Cortex of kidney (tissue), 1 donor: ENCODE measurements around the gene EIF4EBP3.

Source experiments
- DNase-seq: peaks from one replicate; lab custom pipeline; 2025; lab: John Stamatoyannopoulos, UW

Gene EIF4EBP3

DNA sequence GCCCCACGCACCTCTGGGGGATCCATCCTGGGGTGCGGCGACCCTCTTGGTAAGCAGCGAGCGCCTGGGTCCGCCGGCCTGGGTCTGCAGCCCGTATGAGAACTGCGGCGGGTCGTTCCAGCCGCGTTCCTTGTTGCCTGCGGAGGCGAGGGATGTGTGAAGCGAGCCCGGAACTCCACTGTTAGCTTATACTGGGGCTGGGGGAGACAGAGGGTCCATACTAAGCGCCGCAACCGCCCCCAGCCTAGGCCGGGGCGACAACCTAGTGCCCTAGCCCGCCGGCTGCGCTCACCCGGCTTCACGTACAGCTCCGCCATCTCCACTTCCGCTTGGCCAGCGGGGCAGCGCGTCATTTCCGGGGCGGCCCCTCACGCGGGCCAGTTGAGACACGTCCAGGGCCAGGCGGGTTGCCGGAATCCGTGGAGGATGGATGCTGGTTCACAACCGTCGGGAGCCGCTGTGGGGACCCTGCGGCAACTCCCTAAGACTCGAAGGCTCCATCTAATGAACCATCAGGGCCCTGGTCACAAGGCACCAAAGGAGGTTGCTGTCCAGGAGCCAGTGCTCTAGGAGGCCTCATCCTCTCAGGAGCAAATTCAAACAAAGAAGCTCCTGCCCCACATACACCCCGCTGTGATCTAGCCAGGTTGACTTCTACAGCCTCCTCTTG, 9.8 kb downstream of the EIF4EBP3 start, which contains the start of gene SRA1:
Gene SRA1 (minus strand): TSS at position 338 of the 670 bp plus-strand sequence. CDS start 21 bp downstream, at position 317.
- no peak for DNase-seq

DNA sequence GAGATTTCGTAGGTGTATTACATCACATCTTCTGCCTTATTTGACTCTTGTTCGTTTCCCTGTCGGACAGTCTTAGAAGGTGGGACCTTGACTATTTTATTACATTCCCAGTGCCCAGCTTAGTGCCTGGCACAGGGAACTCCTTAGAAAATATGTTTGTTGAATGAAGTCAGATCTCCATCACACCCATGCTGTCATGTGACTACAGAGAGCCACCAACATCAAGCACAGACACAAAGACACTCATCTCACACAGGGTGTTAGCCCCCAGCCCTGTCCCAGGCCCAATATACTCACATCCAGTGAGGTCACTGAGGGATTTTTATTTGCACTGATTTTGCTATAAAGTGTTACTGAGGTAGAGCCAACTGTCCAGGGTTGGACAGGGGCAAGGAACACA, 10.5 kb downstream of the EIF4EBP3 start:
- no peak for DNase-seq

DNA sequence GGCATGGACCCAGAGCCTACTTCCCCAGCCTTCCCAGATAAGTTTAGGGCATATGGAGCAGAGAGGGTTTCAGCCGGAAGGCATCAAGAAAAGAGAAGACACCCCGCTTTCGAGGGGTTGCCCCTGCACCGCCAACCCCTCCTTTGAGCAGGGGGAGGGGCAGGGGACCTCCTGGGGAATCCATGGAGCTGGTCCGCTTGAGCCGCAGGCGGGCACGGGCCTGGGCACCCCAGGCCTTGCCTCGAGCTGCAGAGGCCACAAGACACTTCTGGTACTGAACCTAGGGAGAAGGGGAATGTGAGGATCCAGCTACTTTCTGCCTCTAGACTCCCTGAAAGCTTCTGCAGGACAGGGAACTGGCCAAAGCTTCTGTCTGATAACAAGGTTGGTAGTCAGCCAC, 11.1 kb downstream of the EIF4EBP3 start:
- no peak for DNase-seq

DNA sequence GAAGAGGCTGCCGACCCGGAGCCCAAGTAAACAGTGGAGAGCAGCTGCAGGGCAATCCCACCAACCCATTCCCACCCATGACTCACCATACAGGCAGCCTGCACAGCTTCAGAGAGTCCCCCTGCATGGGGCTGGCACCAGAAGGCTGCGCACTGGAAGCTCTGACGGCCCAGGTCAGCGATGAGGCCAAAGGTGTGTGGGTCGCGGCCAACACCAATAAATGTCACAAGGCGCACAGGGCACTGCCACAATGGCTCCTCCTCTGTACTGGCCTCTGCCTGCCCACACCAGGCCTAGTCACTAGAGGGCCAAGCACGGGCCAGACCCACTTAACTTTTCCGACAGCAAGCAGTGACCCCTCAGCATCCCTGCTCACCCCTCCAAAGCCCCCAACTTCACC, 12.8 kb downstream of the EIF4EBP3 start:
- no peak for DNase-seq

DNA sequence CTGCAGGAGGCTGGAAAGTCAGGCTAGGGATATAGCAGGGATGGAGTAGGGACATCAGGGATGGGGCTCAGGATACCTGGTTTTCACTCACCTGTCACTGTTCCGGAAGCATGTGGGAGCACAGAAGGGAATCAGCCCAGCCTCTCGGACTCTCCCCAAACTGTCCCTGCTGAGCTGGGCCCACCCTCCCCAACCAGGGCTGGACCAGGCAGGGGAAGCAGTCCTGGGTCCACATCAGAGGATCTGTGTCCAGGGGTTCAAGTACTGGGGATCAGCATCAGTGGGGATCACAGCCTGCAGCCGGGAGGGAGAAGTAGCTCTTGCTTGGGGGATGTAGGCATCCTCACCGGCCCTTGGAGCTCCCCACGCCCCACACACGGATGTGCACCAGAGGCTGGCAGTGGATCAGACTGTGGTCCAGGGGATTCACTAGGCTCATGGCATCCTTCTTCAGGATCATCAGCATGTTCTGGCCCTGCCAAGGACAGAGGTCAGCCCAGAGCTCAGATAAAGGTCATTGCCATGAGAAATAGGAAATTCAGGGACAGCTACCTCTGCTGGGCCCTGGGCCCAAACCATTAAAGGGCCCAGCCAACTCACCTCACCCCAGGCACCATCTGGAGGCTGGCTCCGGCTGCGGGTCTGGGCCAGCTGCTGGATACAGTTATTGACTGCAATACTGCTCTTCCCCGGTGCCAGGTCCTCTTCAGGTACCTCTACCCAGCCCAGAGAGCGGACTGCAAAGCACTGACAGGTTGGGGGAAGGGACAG, 14.5 kb downstream of the EIF4EBP3 start:
- DNase-seq: no peak

DNA sequence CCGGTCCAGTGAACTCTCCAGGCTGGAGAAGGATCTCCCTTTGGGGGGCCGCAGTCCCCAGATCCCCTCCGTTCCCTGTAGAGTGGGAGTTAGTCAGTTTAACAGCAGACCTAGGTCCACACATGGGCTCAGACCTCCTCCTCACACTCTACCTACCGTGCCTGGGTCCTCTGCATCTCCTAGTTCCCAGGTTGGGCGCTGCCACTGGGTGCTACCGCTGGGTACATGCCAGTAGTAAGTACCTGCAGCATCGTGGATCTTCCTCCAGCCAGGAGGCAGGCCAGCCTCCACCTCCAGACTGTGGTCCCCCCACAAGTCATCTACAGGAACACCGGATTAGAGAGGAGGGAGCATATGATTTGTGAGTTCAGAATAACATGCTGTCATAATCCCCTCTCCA, 16.1 kb downstream of the EIF4EBP3 start:
- DNase-seq: no peak

DNA sequence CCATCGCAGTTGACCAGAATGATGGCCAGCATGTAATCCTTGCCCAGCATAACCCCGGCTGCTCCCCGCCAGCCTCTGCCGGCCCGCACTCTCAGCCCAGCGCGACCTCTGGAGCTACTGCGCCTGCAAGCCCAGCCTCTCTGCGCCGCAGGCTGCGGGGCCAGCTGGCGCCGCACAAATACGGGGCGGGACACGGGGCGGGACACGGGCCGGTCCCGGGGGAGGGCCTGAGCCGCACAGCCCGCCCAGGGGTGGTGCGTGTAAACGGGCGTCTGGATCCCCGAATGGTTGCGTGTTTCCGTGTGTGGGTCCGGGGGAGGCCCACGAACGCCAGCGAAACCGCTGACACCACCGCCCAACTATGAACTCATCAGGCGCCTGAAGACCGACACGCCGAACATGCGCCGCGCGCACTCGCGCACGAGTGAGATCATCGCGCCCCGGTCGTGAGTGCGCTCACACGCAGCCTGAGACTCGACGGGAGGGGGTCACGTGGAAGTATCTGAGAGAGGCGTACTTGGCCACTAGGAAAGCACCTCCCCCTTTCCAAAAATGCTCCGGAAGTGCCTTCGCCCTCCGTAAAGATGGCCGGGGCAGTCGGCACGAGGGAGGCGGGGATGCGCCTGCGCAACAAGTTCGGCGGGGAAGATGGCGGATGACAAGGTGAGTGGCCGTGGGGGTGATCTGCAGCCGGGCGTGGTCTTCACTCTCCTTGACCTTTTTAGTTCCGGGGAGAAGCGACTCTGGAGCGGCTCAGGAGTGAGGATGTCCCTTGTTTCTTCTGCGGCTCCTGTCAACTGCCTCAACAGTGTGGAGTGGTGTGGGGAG, 16.9 kb downstream of the EIF4EBP3 start, which contains the start of the genes APBB3 and SLC35A4:
Gene APBB3 (minus strand): TSS at position 403 of the 828 bp plus-strand sequence. CDS start 353 bp downstream, at position 50.
Gene SLC35A4 (plus strand): TSS at position 633 of the 828 bp plus-strand sequence. CDS start 2,342 bp downstream, outside the sequence.
- DNase-seq: peak; percentile 95

DNA sequence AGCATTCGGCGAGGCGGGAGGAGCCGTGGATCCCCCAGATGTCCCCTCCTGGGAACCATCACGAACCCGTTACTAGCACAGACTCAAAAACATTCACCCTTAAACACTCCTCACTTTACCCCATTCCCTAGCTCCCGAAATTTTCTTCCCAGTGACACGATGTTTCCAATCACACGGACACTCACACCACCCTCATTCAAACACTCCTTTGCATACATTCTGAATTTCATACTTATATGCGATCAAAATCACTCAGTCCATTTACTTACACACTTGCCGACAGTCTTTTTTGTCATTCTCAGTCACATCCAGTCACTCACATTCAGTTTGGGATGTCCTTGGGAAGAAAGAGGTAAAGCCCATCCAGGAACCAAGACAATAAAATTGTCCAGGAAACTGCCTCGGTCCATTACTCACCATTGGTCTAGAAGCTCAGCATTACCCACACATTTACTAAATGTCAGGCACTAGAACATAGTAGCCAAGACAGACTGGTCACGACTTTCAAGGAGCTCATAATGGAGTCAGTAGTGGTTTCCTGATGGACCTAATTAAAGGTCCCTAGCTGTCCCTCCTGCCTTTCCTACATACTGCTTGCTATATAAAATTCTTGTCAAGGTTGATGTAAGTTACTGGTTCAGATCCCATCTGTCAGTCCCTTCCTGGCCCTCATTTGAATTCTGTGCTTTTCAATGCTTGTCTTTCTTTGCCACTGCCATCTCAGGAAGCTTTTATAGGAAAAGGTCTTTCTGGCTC, 17.7 kb downstream of the EIF4EBP3 start:
- no peak for DNase-seq

DNA sequence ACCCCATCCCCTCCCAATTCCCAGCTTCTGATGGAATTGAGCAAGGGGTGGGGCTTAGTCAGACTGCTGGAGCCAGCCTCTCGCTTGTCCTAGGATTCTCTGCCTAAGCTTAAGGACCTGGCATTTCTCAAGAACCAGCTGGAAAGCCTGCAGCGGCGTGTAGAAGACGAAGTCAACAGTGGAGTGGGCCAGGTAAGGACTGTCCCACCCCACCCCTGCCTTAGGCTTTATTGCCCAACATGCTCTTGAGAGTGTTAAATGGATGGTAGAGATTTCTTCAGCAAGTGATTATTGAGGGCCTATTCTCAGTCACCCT, 18.3 kb downstream of the EIF4EBP3 start:
- no peak for DNase-seq

DNA sequence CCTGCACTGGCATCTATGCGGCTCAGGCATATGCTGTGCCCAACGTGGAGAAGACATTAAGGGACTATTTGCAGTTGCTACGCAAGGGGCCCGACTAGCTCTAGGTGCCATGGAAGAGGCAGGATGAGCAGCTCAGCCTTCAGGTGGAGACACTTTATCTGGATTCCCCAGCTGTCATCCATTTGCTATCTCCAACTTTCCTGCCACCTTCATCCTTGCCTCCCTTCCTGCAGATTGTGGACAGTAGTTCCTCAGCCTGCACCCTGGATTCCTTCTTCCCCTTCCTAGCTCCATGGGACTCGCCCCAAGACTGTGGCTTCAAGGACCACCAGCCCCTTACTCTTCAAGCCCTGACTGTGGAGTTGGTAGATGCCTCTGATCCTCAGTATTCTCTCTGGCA, 19.2 kb downstream of the EIF4EBP3 start:
- no peak for DNase-seq

DNA sequence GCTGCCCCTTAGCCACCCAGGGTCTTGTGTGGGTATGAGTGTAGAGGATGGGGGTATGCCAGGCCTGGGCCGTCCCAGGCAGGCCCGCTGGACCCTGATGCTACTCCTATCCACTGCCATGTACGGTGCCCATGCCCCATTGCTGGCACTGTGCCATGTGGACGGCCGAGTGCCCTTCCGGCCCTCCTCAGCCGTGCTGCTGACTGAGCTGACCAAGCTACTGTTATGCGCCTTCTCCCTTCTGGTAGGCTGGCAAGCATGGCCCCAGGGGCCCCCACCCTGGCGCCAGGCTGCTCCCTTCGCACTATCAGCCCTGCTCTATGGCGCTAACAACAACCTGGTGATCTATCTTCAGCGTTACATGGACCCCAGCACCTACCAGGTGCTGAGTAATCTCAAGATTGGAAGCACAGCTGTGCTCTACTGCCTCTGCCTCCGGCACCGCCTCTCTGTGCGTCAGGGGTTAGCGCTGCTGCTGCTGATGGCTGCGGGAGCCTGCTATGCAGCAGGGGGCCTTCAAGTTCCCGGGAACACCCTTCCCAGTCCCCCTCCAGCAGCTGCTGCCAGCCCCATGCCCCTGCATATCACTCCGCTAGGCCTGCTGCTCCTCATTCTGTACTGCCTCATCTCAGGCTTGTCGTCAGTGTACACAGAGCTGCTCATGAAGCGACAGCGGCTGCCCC, 19.8 kb downstream of the EIF4EBP3 start:
- no peak for DNase-seq

DNA sequence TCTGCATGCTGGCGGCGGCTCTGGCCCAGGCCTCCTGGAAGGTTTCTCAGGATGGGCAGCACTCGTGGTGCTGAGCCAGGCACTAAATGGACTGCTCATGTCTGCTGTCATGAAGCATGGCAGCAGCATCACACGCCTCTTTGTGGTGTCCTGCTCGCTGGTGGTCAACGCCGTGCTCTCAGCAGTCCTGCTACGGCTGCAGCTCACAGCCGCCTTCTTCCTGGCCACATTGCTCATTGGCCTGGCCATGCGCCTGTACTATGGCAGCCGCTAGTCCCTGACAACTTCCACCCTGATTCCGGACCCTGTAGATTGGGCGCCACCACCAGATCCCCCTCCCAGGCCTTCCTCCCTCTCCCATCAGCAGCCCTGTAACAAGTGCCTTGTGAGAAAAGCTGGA, 20.4 kb downstream of the EIF4EBP3 start:
- DNase-seq: no peak

DNA sequence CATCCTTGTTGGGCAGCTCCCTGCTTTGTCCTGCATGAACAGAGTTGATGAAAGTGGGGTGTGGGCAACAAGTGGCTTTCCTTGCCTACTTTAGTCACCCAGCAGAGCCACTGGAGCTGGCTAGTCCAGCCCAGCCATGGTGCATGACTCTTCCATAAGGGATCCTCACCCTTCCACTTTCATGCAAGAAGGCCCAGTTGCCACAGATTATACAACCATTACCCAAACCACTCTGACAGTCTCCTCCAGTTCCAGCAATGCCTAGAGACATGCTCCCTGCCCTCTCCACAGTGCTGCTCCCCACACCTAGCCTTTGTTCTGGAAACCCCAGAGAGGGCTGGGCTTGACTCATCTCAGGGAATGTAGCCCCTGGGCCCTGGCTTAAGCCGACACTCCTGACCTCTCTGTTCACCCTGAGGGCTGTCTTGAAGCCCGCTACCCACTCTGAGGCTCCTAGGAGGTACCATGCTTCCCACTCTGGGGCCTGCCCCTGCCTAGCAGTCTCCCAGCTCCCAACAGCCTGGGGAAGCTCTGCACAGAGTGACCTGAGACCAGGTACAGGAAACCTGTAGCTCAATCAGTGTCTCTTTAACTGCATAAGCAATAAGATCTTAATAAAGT, 21.1 kb downstream of the EIF4EBP3 start:
- DNase-seq: no peak

DNA sequence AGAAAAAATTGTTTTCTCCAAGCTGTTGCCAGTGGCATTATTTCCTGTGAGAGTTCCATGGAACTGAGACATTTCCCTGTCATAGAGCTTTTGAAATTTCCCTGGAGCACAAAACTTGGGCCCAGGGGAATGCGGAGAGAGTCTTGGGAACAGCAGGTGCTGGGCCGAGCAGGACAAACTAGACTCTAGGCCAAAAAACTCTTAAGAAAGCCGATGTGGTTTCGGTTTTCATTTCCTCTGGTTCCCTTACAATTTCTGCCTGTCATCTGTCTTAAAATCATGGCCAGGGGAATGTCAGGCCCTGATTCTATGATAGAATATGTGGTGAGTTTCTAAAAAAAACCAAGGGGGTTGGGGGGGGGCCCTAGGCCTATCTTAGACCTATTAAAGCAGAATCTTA, 21.7 kb downstream of the EIF4EBP3 start:
- DNase-seq: no peak

DNA sequence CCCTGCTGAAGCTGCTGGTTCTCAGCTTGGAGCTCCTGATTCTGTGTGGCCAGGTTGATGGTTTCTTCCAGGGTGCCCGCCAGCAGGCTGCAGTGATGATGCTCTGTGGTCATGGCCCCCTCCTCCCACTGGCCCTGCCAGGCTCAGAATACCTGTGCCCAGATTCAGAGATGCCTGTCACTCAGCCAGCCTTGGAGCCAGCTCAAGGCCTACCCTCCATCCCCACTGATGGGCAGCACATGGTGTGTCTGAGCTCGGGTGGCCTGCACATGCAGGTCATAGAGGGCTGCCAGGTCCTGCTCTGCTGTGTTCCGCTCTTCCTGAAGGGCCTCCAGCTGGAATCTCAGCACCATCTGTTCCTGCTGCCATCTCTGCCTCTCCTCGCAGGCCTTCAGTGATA, 22.6 kb downstream of the EIF4EBP3 start:
- no peak for DNase-seq

DNA sequence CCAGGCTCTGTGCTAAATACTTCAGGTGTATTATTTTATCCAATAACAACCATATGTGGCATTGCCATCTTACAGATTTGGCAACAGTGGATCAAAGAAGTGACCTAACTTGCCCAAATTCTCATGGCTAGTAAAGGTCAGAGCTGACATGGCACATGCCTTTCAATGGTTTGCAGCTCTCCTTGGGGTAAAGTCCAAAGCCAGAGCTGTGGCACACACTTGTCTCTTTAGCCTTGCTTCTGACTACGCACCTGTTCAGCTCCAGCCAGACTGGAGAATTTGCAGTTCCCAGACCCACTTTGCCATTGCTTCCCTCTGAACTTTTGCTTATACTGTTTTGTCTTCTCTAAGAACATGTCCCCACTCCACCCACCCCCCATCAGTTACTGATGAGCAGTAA, 23.0 kb downstream of the EIF4EBP3 start:
- no peak for DNase-seq

DNA sequence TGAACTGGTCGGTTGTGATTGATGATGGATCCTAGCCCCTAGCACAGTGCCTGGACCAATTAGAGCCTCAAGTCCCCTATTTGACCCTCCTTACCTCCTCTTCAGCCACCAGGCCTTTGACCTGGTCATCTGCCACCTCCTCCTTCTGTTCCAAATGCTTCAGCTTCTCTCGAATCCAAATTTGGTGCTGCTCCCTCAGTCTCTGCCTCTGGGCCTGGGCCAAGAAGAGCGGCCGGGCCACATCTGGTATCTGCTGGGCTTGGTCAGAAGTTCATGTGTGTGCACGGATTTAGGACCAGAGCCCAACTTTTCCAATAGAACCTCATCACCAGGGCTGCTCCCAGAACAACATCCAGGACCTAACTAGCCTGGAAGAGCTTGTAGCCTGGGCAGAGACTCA, 23.6 kb downstream of the EIF4EBP3 start:
- no peak for DNase-seq

DNA sequence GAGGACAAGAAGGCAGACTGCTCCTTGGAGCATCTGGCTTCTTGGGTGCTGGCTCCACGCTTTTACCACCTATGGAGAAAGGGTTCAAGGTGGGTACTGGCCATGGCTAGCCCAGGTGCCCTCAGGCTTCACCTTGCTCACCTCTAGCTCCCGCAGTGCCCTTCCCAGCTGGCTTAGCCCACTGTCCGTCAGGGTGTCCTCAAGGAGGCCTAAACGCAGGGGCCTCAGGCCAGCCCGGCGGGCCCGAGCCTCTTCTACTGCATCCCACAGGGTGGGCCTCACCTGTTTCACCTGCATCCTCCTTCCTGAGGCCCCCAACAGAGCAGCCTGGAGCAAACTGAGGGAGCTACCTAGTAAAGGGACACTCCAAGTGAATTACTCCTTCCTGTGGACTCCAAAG, 26.2 kb downstream of the EIF4EBP3 start:
- DNase-seq: no peak

DNA sequence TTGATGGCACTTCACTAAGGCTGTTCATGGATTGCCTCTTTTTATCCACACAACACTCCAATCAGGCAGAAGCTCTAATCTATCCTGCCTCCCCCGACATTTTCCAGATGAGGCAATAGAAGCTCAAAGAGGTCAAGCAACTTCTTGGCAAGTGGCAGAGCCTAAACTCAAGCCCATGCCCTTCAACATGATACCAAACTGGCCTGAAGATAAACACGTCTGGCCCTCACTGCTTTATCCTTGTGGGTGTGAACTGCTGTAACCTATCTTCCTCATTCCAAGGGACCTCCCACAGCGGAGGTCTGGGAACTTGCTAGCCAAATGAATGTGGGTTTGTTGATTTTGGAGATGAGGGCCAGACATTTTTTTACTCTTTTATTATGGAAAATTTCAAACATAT, 26.7 kb downstream of the EIF4EBP3 start:
- DNase-seq: no peak

DNA sequence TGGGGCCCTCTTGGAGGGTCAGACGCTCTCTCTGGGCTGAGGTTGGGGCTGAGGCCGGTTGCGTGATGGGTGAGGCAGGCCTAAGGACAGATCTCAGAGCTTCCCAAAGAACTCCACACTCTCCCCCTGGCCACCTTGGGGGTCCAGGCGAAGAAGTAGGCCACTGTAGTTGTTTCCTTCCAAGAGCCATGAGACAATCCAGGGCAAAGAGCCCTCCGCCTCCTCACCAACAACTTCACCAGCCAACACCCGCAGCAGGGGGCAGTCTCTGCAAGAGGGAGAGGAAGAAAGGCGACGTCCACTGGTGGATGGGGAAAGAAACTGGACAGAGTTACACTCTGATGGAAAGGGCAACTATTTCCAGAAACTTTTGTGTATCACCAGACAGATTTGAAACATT, 27.8 kb downstream of the EIF4EBP3 start:
- DNase-seq: no peak

DNA sequence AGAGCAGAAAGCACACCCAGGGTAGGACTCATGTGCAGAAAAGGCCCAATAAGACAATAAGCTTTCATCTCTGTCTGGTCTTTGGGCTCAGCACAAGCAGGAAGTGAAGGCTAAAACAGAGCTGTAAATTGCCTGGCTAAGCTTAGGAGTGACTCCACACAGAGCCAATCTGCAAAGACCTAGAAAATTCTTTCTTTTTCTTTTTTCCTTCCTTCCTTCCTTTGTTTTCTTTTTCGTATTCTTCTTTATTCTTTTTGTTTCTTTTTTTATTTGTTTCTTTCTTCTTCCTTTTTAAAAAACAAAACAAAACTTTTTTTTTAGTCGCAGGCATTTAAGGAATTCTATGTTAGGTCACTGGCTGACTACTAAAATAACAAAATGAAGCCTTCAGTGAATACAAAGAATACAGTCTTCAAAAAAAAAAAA, 29.3 kb downstream of the EIF4EBP3 start:
- DNase-seq: no peak
